Endothelial cell of umbilical vein (primary cell): ENCODE measurements around the gene ATG10.
"Not testable (repeated sequence)": the region's sequence is repeated elsewhere in the genome, so short reads cannot be mapped to it uniquely, and the experiment has no call there.

Source experiments
- CTCF ChIP-seq, 2 donors: IDR thresholded peaks; 1 replicate in 1 of 2; 2 replicates in 1 of 2; pipeline ENCODE4 v1.5.1; 2011; ENCODE audit warnings: low read length in 2 of 2, mild to moderate bottlenecking in 2 of 2, moderate library complexity in 2 of 2, control low read depth in 1 of 2, inconsistent platforms in 1 of 2, low read depth in 1 of 2; ENCODE audit not compliant: insufficient read depth in 1 of 2; ENCODE audit errors: extremely low read depth in 1 of 2
- EZH2 ChIP-seq: IDR thresholded peaks from 2 replicates; pipeline ENCODE4 v1.6.1; 2012; ENCODE audit warnings: borderline replicate concordance, low read depth, mild to moderate bottlenecking, moderate library complexity, low read length, inconsistent platforms; ENCODE audit not compliant: severe bottlenecking
- GATA2 ChIP-seq: IDR thresholded peaks from 2 replicates; pipeline ENCODE4 v1.7.0; 2011; ENCODE audit warnings: low read depth, mild to moderate bottlenecking, moderate library complexity, mixed read lengths, low read length; ENCODE audit not compliant: insufficient read length, insufficient read depth
- JUN ChIP-seq: IDR thresholded peaks from 2 replicates; pipeline ENCODE4 v1.6.1; 2011; ENCODE audit warnings: borderline replicate concordance, low read depth; ENCODE audit not compliant: insufficient read length, insufficient read depth
- MAX ChIP-seq: IDR thresholded peaks from 2 replicates; pipeline ENCODE4 v1.6.1; 2011; ENCODE audit not compliant: insufficient read depth, insufficient read length
- MYC ChIP-seq: IDR thresholded peaks from one replicate; pipeline ENCODE4 v1.6.1; 2011; ENCODE audit warnings: mild to moderate bottlenecking, low read depth, low read length
- POLR2A ChIP-seq: IDR thresholded peaks from 2 replicates; pipeline ENCODE4 v1.6.1; 2012; ENCODE audit warnings: low read depth, mild to moderate bottlenecking, control low read depth, low read length
- POLR2AphosphoS5 ChIP-seq: IDR thresholded peaks from 2 replicates; pipeline ENCODE4 v1.6.1; 2012; ENCODE audit warnings: low read depth, mild to moderate bottlenecking, control low read depth, low read length, moderate library complexity; ENCODE audit not compliant: insufficient read depth

- not testable (repeated sequence) for TF ChIP-seq POLR2AphosphoS5; CTCF (IDR thresholded peaks at IDR 0.05; ENCODE audit: extremely low read depth in 1 of 2, insufficient read depth in 1 of 2, low read depth in 1 of 2, low read length in 2 of 2); POLR2A; MAX; EZH2; JUN; MYC; GATA2
These were observed 11.3 kb downstream of the ATG10 start for GRCh38 chr5:81983148-81983547.
